GM21526 (cell line): ENCODE data around the gene ATAD2B.
"Not testable (repeated sequence)": the region's sequence is repeated elsewhere in the genome, so short reads cannot be mapped to it uniquely, and the experiment has no call there.

Experiments used
- ATAC-seq: cut with Tn5 transposase; IDR thresholded peaks from one replicate; pipeline ENCODE4 v1.9.1; 2021; ENCODE audit warnings: moderate library complexity; ENCODE audit not compliant: unreplicated experiment, low FRiP score

Gene ATAD2B

DNA sequence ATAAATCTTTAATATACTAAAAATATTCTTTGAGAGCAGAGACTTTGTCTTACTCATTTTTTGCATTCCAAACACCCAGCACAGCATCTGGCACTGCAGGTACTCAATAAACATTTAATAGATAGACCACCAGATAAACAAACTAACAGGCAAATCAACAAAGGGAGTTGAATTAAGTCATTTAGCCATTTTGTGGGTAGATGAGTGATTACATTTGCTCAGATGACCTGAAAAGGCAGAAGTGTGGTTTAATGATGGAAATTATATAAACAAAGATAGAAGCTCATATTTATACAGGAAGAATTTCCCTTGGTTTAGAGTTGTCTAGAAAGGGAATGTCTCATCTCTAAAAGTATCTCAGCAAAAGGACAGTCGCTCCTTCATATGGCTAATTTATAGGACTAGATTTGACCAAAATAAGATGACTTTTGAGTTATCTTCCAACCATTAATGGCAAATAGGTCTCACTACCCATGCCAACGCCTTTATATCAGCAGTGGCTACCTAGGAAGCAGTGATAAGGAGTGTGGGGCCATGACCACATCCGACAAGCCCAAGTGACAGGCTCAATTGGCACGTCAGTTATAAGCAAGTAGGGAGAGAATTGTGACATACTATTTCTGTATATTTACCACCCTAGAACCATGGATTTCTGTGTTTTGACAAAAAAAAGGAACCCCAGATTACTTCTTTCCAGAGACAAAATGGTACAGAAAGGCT lies 173.5 kb downstream of the ATAD2B start:
- no peak for ATAC-seq

GRCh38 chr2:23751747-23752265 lies 175.1 kb downstream of the ATAD2B start:
- ATAC-seq, result no peak

DNA sequence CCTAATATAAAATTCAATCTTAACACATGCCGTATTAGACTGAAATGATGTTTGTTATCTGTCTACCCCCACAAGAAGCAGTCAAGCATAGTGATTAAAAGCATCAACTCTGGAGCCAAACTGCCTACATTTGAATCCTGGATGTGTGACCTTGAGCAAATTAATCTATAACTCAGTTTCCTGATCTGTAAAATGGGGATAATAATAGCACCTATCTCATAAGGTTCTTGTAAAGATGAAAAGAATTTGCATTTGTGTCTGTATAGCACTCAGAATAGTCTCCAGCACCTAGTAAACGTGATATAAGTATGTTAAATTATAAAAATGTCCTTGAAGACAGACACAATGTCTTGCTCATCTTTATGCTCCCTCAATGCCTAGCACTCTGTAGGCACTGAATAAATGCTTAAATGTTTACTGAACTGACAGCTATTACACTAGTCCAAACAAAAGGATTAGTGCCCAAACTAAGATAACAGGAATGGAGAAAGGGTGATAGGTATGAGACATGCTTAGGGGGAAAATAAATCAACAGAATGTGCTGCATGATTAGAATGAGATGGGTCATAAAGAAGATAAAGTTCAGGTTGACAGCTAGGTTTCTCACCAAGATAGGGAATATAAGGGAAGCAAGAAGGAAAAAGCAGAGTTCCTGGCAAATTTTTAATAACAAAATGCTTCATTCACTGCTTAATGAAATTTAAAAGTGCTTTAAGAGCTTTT lies 180.6 kb downstream of the ATAD2B start:
- ATAC-seq, result no peak

- ATAC-seq, result no peak
These were observed 181.2 kb downstream of the ATAD2B start for GRCh38 chr2:23745726-23746105.

- ATAC-seq, result no peak
These were observed 181.7 kb downstream of the ATAD2B start for GRCh38 chr2:23745068-23745725.

- ATAC-seq, result not testable (repeated sequence)
These were observed 190.1 kb downstream of the ATAD2B start for GRCh38 chr2:23736783-23737182.

GRCh38 chr2:23734416-23734815 lies 192.5 kb downstream of the ATAD2B start:
- ATAC-seq, result no peak

DNA sequence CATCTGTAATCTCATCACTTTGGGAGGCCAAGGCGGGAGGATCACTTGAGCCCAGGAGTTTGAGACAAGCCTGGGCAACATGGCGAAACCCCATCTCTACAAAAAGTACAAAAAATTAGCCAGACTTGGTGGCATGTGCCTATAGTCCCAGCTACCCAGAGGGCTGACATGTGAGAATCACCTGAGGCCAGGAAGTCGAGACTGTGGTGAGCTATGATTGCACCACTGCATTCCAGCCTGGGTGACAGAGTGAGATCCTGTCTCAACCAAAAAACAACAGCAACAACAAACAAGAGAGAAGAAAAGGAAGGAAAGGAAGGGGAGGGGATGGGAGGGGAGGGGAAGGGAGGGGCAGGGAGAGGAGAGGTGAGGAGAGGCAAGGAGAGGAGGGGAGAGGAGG lies 203.9 kb downstream of the ATAD2B start:
- not testable (repeated sequence) for ATAC-seq

GRCh38 chr2:23722255-23722654 lies 204.7 kb downstream of the ATAD2B start:
- ATAC-seq, result no peak

DNA sequence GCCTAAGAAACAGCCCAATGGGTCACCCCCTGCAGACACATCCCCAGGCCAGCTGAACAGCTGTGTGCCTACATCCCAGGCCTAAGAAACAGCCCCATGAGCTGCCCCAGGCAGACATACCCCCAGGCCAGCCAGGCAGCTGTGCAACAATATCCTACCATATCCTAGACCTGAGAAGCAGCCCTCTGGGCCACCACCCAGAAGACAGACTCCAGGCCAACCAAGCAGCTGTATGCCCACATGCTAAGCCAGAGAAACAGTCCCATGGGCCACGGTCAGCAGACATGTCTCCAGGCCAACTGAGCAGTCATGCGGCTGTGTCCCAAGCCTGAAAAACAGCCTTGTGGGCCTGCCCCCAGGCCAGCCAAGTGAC lies 205.5 kb downstream of the ATAD2B start:
- ATAC-seq, result no peak

GRCh38 chr2:23720705-23721453 lies 206.0 kb downstream of the ATAD2B start:
- ATAC-seq, result no peak

DNA sequence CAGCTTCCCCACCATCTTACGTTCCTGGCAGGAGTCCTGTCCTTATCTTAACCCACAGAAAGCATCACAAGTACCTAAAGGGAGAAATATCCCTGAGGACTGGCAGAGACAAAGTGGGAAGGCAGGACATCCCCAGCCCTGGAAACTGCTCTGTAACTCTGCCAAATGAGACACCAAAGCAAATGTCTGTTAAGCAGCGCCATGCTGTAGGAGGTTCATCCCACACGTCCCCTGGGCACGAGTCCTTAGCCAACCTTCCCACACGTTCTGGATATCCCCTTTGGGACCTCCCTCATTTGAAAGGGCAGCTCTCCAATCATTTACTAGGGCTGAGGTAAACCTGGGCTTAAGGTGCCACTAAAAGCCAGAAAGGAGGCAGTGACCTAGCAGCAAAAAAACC lies 207.2 kb downstream of the ATAD2B start:
- ATAC-seq, result no peak

DNA sequence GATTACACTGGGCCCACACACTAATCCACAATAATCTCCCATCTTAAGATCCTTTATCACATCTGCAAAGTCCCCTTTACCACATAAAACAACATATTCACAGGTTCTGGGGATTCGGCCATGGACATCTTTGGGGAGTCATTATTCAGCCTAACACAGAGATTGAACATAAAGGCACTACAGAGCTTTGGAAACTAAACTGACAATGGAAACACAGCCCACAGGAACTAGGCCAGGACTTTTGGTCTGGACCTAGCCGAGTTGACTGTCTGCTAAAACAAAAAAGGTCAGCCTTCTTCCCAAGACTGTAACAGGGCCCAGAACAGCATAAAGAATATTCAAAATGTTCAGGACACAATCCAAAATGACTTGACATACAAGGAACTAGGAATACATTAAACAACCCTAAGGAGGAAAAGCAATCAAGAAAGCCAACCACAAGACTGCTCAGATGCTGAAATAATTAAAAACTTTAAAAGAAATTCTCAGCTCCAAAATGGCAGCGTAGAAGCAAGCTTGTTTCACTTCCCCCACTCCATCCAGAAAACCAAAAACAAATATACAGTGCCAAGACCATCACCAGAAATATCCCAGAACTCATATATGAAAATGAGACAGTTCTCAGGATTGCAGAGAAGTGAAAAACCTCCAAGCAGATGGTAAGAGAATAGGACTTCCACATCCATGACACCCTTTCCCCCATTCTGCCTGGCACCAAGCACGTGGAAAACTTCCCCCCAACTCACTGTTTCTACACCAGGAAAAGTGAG lies 207.8 kb downstream of the ATAD2B start:
- no peak for ATAC-seq

DNA sequence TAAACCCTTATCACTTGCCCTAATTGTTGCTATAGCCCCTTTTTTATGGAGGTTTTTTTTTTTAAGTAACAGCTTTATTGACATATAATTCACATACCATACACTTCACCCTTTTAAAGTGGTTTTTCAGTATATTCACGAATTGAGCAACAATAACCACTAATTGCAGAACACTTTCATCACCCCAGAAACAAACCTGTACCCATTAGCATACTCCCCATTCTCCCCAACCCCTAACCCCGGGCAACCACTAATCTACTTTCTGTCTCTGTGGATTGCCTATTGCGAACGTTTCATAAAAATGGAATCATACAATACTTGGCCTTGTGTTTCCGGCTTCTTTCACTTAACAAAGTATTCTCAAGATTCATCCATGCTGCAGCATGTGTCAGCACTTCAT lies 213.6 kb downstream of the ATAD2B start:
- no peak for ATAC-seq

DNA sequence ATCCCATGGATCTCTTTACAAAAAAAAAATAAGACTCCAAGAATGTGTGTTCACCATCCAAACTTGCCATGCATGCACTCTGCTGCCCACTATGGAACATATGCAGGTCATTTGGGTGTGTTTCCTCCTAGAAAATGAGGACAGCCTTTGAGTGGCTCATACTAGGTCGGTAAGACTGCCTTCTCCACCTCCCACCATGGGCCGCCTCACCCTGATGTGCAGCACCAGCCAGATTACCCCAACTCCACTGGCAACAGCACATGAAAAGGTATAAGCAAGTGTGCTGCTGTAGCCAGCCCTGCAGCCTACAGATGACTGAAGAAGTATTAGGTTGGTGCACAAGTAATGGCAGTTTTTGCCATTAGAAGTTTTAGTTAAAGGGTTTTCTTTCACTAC lies 214.2 kb downstream of the ATAD2B start:
- no peak for ATAC-seq

GRCh38 chr2:23711979-23712755 lies 214.8 kb downstream of the ATAD2B start:
- ATAC-seq, result no peak

- no peak for ATAC-seq
These were observed 217.6 kb downstream of the ATAD2B start for GRCh38 chr2:23709311-23709710.

GRCh38 chr2:23708771-23709170 lies 218.2 kb downstream of the ATAD2B start:
- no peak for ATAC-seq

- no peak for ATAC-seq
These were observed 219.8 kb downstream of the ATAD2B start for GRCh38 chr2:23707096-23707495.
